ENCODE data around the gene ZNF8.
"Not testable (repeated sequence)": the region's sequence is repeated elsewhere in the genome, so short reads cannot be mapped to it uniquely, and the experiment has no call there.

Gene ZNF8

DNA sequence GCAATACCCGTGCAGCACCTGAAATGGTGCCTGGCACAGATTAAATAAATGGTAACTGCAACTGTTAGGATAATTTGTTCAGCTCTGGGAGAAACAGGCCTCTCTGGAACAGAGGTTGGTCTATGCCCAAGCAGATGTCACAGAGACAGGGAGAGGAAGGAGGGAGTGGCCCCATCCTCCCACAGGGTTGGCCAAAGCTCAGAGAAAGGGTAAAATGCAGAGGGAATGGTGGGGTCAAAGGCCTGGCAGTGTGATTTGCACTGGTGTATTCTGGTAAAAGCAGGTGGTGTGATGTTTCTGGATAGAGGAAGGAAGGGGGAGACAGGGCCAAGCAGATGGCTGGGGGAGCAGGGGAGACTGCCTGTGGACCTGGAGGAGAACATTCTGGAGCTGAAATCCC lies 57.5 kb downstream of the ZNF8 start:
- no peak for DNase-seq (ENCODE audit: low read depth, low spot score)

DNA sequence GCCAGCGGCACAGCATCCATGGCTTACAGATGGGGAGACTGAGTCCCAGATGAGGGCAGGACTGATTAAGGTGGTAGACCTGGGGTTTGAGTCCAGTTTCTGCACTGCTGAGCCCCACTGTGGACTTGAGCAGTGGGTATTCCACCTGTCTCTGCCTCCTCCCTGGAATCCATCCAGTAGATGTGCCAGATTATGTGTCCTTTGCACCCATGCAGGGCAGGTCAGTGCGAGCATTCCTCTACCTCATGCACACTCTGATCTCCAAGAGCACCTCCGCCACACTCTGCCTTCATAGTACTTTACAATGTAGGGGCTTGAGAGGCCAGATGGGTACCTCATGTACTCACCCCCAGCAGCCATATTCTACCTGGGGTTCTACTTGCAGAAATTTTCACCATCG lies 58.1 kb downstream of the ZNF8 start:
- DNase-seq (ENCODE audit: low read depth, low spot score), result no peak

DNA sequence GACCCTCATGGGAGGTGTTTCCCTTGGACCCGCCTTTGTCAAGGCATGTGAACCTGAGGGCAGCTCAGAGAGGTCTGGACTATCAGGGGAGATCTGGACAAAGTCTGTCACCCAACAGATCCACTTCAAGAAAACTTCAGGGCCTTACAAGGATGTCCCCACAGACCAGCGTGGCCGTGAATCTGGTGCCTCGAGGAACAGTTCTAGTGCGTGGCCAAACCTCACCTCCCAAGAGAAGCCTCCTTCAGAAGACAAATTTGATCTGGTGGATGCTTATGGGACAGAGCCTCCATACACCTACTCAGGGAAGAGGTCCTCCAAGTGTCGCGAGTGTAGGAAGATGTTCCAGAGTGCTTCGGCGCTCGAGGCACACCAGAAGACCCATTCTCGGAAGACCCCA lies 59.6 kb downstream of the ZNF8 start:
- no peak for DNase-seq (ENCODE audit: low read depth, low spot score)

DNA sequence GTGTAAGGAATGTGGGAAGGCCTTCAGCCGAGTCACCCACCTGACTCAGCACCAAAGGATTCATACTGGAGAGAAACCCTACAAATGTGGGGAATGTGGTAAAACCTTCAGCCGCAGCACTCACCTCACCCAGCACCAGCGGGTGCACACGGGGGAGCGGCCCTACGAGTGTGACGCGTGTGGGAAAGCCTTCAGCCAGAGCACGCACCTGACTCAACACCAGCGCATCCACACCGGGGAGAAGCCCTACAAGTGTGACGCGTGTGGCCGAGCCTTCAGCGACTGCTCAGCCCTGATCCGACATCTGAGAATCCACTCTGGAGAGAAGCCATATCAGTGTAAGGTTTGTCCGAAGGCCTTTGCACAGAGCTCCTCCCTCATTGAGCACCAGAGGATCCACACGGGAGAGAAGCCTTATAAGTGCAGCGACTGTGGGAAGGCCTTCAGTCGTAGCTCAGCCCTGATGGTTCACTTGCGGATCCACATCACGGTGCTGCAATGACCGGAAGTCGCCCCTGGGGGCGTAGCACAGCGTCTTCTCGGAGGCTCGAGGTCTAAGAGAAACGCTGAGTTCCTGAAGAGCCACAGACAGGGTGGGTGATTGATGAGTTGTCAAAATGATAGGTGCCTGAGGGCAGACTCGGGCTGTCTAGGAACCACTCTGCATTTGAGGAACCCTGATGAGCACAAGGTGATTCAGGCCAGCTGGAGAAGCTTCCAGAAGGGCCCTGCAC lies 60.2 kb downstream of the ZNF8 start:
- DNase-seq (ENCODE audit: low read depth, low spot score), result no peak

DNA sequence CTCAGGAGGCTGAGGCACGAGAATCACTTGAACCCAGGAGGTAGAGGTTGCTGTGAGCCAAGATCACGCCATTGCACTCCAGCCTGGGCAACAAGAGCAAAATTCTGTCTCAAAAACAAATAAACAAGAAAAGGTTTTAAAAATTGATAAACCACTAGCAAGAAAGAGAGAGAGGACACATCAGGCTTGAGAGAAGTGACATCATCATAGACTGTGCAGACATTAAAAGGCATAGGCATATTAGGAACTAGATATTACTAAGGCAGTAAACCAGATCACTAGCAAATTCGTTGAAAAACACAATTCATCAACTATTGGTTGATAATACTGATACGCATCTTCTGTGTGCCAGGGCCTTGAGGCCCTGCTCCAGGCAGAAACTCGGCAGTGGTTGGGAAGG lies 66.8 kb downstream of the ZNF8 start:
- DNase-seq (ENCODE audit: low read depth, low spot score), result no peak

DNA sequence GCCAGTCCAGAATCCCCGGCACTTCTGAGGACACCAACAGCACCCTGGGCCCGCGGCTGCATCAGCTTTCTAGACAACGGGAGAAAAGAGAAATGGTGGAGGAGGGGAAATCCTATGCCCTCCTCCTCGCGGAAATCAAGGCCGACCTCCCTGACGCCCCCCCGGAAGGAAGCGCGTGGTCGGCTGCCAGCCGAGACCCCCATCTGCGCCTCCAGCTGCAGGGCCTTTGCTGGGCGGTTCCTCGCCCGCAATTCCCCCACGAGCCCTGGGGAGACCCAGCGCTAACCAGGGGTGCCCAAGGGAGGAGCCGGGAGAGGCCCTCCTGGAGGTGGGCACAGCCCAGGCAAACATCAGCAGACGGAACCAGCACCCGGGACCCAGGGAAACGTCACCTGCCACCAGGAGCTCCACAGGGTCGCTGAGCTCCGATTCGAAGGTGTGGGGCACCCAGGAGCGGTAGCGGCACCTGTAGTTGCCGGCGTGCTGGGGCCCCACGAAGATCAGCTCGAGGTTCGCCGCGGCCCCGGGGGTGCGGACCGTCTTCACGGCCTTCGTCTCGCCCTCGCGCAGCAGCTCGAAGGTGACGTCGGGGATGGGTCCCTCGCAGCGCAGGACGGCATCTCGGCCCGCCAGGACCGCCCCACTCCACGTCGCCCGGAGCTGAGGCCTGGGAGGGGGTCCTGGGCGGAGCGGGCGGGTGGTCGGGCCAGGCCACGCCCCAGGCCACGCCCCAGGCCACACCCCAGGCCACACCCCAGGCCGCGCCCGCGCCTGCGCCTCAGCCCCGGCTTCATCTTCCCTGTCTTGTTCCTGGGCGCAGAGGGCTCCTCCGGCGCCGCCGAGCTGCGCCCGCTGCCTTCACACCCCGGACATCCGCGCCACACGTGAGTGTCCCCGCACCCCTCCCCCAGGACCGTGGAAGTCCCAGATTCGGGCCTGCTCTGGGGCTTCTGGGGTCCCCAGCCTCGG lies 68.5 kb downstream of the ZNF8 start:
- no peak for DNase-seq (ENCODE audit: low read depth, low spot score)

DNA sequence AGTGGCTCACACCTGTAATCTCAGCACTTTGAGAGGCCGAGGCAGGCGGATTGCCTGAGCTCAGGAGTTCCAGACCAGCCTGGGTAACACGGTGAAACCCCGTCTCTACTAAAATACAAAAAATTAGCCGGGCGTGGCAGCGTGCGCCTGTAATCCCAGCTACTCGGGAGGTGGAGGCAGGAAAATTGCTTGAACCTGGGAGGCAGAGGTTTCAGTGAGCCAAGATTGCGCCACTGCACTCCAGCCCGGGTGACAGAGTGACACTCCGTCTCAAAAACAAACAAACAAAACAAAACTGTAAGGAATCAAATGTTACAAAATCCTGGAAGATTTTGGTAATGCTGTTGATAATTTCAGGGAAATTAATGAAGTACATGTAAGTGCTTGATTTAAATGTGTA lies 69.3 kb downstream of the ZNF8 start:
- DNase-seq (ENCODE audit: low read depth, low spot score), result not testable (repeated sequence)

DNA sequence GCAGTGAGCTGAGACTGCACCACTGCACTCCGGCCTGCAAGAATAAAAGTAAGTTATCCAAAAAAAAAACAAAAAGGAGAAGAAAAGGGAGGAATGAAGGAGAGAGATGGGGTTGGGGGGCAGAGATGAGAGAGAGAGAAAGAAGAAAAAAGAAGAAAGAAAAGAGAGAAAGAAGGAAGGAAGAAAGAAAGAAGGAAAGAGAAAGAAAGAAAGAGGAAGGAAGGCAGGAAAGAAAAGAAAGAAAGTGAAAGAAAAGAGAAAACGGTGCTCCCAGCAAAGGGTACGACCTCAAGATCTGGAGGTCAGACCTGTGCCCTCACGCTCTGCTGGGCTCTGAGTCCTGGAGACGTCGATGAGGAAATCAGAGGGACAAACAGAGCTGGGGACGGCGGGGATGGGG lies 70.8 kb downstream of the ZNF8 start:
- no peak for DNase-seq (ENCODE audit: low read depth, low spot score)

DNA sequence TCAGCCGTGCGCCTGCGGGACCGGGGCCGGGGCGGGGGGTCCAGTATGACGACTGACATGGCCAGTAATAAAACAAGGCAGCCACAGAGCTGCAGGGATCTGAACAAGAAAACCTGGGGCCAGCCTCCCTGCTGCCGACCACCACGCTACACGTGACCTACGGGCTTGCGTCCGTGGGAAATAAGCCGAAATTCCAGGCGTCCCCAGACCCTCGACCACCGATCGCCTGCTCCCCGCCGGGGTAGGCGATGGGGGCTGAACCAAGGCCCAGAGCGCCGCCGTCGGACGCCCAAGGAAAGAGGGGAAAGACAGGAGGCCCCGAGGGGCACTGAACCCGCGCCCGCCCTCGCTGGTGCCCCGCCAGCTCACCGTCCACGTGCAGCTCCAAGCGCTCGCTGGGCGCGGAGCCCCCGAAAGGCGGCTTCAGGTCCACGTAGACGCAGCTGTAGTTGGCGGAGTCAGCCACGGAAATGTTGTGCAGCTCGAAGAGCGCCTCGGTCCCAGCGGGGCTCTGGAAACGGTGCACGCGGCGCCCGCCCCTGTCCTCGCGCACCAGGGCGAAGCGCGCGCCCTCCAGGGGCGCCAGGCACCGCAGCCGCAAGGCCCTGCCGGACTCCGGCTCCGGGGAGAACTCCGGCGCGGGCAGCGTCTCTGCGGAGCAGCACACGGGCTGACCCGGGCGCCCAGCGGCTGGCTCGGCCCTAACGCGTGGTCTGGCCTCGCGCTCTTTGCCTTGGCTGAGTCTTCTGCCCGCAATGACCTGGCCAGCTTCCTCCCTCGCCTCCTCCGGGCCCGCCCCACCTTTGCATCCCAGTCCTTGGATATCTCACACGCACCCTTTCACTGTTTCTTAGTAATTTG lies 71.5 kb downstream of the ZNF8 start:
- DNase-seq (ENCODE audit: low read depth, low spot score), result no peak

DNA sequence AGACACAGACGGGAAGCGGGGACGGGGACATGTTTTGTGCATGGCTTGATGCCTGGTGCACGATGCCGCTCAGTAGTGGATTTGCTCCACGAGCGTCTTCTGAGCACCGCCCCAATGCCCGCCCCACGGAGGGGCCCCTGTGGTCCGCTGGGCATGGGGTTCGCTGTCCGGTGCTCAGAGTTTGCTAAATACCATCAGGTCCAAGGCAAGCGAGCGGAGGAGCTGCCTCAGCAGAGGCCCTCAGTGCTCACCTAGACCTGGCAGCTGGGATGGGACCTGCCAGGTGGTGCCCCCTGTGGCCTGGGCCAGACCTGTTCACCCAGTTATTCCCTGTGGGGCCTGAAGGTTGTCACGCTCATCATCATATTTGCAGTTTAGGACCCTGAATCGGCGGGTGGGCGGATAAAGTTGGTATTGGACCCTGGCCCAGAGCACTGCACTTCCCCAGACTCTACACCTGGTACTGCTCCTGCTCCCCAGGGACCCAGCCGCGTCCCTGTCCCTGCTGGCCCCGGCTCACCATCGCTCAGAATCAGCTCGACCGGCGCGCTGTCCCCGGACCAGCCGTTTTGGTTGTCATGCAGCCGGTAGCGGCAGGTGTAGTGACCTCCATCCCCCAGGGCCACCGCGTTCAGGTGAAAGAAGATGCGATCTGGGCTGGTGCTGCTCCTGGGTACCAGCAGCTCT lies 72.3 kb downstream of the ZNF8 start:
- no peak for DNase-seq (ENCODE audit: low read depth, low spot score)

DNA sequence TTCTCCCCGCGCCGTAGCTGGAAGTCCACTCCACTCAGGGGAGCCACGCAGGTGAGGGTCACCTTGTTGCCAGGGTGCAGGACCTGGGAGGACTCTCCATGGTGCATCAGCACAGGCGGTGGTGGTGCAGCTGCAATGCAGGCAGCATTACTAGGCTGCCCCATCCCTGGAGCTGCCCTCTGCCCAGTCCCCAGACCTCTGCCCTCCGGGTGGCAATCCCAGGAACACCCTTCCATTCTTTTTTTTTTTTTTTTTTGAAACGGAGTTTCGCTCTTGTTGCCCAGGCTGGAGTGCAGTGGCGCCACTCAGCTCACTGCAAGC lies 72.8 kb downstream of the ZNF8 start:
- DNase-seq (ENCODE audit: low read depth, low spot score), result no peak

DNA sequence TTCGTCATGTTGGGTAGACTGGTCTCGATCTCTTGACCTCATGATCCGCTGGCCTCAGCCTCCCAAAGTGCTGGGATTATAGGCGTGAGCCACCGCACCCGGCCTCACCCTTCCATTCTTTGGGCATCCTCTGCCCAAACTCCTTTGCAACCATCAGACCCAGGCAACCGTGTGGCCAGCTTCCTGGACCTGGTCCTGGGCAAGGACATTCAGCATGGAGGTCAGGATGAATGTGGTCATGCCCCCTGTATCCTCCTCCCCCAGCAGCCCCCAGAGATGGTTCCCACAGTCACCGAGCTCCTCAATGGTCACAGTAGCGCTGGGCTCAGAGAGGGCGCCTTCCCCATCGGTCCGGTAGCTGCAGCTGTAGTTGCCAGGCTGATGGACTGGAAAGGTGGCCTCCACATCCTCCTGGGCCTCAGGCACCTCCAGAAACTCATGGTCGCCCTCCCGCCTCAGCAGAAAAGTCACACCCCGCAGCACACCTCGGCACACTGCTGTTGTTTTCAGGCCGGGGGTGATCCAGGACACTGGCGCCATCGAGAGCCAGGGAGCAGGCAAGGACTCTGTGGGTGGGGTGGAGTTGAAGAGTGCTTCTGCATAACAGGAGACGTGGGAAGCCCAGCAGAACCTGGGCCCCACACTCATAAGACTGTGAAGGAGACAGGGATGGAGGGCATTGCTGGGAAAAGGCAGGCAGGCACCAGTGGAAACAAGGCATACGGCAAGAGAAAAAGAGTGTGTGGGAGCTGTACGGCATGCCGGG lies 73.4 kb downstream of the ZNF8 start:
- no peak for DNase-seq (ENCODE audit: low read depth, low spot score)
